Hepatocyte (in vitro differentiated cells): ENCODE results near the gene LHFPL2.
"Not testable (repeated sequence)": the region's sequence is repeated elsewhere in the genome, so short reads cannot be mapped to it uniquely, and the experiment has no call there.

Experiments used
- CTCF ChIP-seq: fragments of 200-600 bp; sonication (generic); IDR thresholded peaks from 2 replicates; pipeline ENCODE4 v1.5.1; 2016; ENCODE audit warnings: antibody characterized with exemption, mild to moderate bottlenecking; ENCODE audit not compliant: poor library complexity
- EZH2 ChIP-seq: fragments of 200-600 bp; sonication (generic); IDR thresholded peaks from 2 replicates; pipeline ENCODE4 v1.6.1; 2016; ENCODE audit warnings: antibody characterized with exemption, mild to moderate bottlenecking, borderline replicate concordance

- not testable (repeated sequence) for TF ChIP-seq CTCF, EZH2
Observed at GRCh38 chr5:78683905-78684304, 35.3 kb upstream of the LHFPL2 start.
